Transverse colon (tissue), 4 donors: ENCODE measurements around the gene SRPX2. TPM values are rescaled to one million over a fixed set of nuclear protein-coding genes. Genes with fewer than 3 reads are reported as not detected.

Experiments used
- DNase-seq: peaks from one replicate; pipeline ENCODE4 v3.0.0-alpha.2; 2019
- H3K27ac ChIP-seq, 4 donors: fragments of 200-600 bp; sonication (generic); 2 replicates each; pipeline ENCODE4 v1.5.1; 2016 to 2018; ENCODE audit warnings: inconsistent platforms in 4 of 4
- H3K27me3 ChIP-seq: fragments of 200-600 bp; sonication (generic); 2 replicates; pipeline ENCODE4 v1.5.1; 2017; ENCODE audit warnings: inconsistent platforms
- H3K36me3 ChIP-seq, 4 donors: fragments of 200-600 bp; sonication (generic); 2 replicates each; pipeline ENCODE4 v1.5.1; 2017 to 2019; ENCODE audit warnings: inconsistent platforms in 4 of 4
- H3K4me1 ChIP-seq, 4 donors: fragments of 200-600 bp; sonication (generic); 2 replicates each; pipeline ENCODE4 v1.5.1; 2017 to 2020; ENCODE audit warnings: inconsistent platforms in 4 of 4
- H3K4me3 ChIP-seq, 4 donors: fragments of 200-600 bp; sonication (generic); 1 replicate in 1 of 4; 2 replicates in 3 of 4; pipeline versions ENCODE4 v1.5.1 to v1.6.1; 2017 to 2019; ENCODE audit warnings: inconsistent platforms in 4 of 4
- H3K9me3 ChIP-seq, 2 donors: fragments of 200-600 bp; sonication (generic); 2 replicates each; pipeline ENCODE4 v1.5.1; 2017 to 2019; ENCODE audit warnings: inconsistent platforms in 2 of 2
- CTCF ChIP-seq, 5 experiments: fragments of 200-600 bp in 3 of 5; fragments of 450-650 bp in 2 of 5; sonication (generic) in 3 of 5; IDR thresholded peaks; 1 replicate in 2 of 5; 2 replicates in 3 of 5; pipeline ENCODE4 v1.5.1; 2016 to 2017; ENCODE audit warnings: antibody characterized with exemption in 5 of 5, inconsistent platforms in 3 of 5, mild to moderate bottlenecking in 2 of 5, moderate library complexity in 1 of 5
- EP300 ChIP-seq: sonication (generic); formaldehyde crosslinking; IDR thresholded peaks from one replicate; pipeline ENCODE4 v1.6.1; 2017; ENCODE audit warnings: antibody characterized with exemption, low read depth
- POLR2A ChIP-seq: fragments of 450-650 bp; IDR thresholded peaks from one replicate; pipeline ENCODE4 v1.6.1; 2016; ENCODE audit warnings: antibody characterized with exemption, mild to moderate bottlenecking, moderate library complexity
- POLR2AphosphoS5 ChIP-seq, 3 donors: sonication (generic); formaldehyde crosslinking; IDR thresholded peaks; one replicate each; pipeline ENCODE4 v1.6.1; 2016; ENCODE audit warnings: antibody characterized with exemption in 3 of 3
- WGBS, 2 donors: methylation state at CpG; one replicate each; pipeline ENCODE4 v1.1.5; 2018; ENCODE audit warnings: low coverage in 1 of 2; 5-methylcytosine and 5-hydroxymethylcytosine counted together
- in situ Hi-C, 4 donors: fragments of 200-750 bp; cut with MboI; loops; one replicate each; pipeline versions ENCODE4 v1.15.0 to v1.15.1; 2017; ENCODE audit warnings: low sequenced_read_pairs in 3 of 4, low pct_ligation_motif_present in 1 of 4, low pct_unique_long_range_greater_than_20kb in 1 of 4
- intact Hi-C: fragments of 100-400 bp; cut with DNase I; formaldehyde crosslinking; loops from one replicate; pipeline ENCODE4 v1.15.1; 2023; ENCODE audit warnings: low total_unique reads
- total RNA-seq, 4 donors: library from RNA; depleted of rRNA; stranded (reverse); fragments of >200 nt; gene quantifications; one replicate each; pipeline ENCODE4 v1.1.0, GENCODE V29; 2016

SRPX2 gene
- total RNA-seq, 4 donors from 2014 or later = 9.3 to 72.2 (median 13.1) TPM

- Histone ChIP-seq H3K4me1 (peaks cover 0 to 8% (median 0%) of the 10 kb centered on the region in 4 donors), H3K27ac (no peak overlapping the region), H3K4me3 (no peak overlapping the region), H3K9me3 (no peaks in the 10 kb centered on the region), H3K36me3 (no peaks in the 10 kb centered on the region), H3K27me3 (no peaks in the 10 kb centered on the region)
- in situ Hi-C loops (loop anchor here in 2 of 4 donors (25.0 kb wide), 1 partner anchor 88 kb away; no protein-coding TSS in a partner anchor), intact Hi-C loops (no loop called here)
- no peak for TF ChIP-seq POLR2A
- TF ChIP-seq CTCF (IDR thresholded peaks at IDR 0.05) = no peak
- TF ChIP-seq POLR2AphosphoS5 (IDR thresholded peaks at IDR 0.05) = no peak
- no peak for TF ChIP-seq EP300
- DNase-seq = no peak
- 0 to 29% methylated on average over 1 of the region's 1 CpG for WGBS, 2 donors
Observed at GRCh38 chrX:100600758-100601157, 43.2 kb upstream of the SRPX2 start.

- no peaks in the 10 kb centered on the region for H3K9me3 ChIP-seq
- DNase-seq = no peak
- no peaks in the 10 kb centered on the region for H3K27me3 ChIP-seq
- in situ Hi-C loops = loop anchor here in 2 of 4 donors (25.0 kb wide), 1 partner anchor 94 kb away; no protein-coding TSS in a partner anchor
- TF ChIP-seq EP300 (no peak), POLR2AphosphoS5 (IDR thresholded peaks at IDR 0.05) (no peak)
- no peaks in the 10 kb centered on the region for H3K4me1 ChIP-seq
- intact Hi-C loops = no loop called here
- WGBS, 2 donors = 50 to 56% methylated on average over 1 of the region's 1 CpG
- no peak overlapping the region for H3K27ac ChIP-seq
- H3K4me3 ChIP-seq = no peak overlapping the region
- H3K36me3 ChIP-seq = no peaks in the 10 kb centered on the region
Observed at GRCh38 chrX:100606753-100607152, 37.2 kb upstream of the SRPX2 start.

- H3K27me3 ChIP-seq = no peaks in the 10 kb centered on the region
- WGBS, 2 donors = 10% methylated on average over 1 of the region's 1 CpG; no CpG with 5 or more reads in 1 of the 2 donors
- no peak overlapping the region for H3K4me3 ChIP-seq
- no peak for DNase-seq
- no peaks in the 10 kb centered on the region for H3K9me3 ChIP-seq
- H3K27ac ChIP-seq = no peak overlapping the region
- intact Hi-C loops = no loop called here
- no peak for TF ChIP-seq POLR2A
- peak; percentile 5 to 28 (median 19) for TF ChIP-seq CTCF (IDR thresholded peaks at IDR 0.05)
- TF ChIP-seq POLR2AphosphoS5 (IDR thresholded peaks at IDR 0.05) = no peak
- no peak for TF ChIP-seq EP300
- no peaks in the 10 kb centered on the region for H3K4me1 ChIP-seq
- in situ Hi-C loops = loop anchor here in 2 of 4 donors (25.0 kb wide), 1 partner anchor 97 kb away; no protein-coding TSS in a partner anchor
- H3K36me3 ChIP-seq = no peaks in the 10 kb centered on the region
Observed at GRCh38 chrX:100609591-100609990, 34.4 kb upstream of the SRPX2 start.

- Histone ChIP-seq H3K36me3 (no peaks in the 10 kb centered on the region), H3K4me1 (no peaks in the 10 kb centered on the region), H3K9me3 (no peaks in the 10 kb centered on the region), H3K27me3 (no peaks in the 10 kb centered on the region), H3K27ac (no peak overlapping the region), H3K4me3 (no peak overlapping the region)
- TF ChIP-seq CTCF (IDR thresholded peaks at IDR 0.05) (no peak), POLR2A (no peak), POLR2AphosphoS5 (IDR thresholded peaks at IDR 0.05) (no peak), EP300 (no peak)
- intact Hi-C loops = no loop called here
- 78 to 83% methylated on average over 1 to 5 of the region's 5 CpGs for WGBS, 2 donors
- in situ Hi-C loops = loop anchor here in 2 of 4 donors (25.0 kb wide), 1 partner anchor 100 kb away; no protein-coding TSS in a partner anchor
- no peak for DNase-seq
Observed at GRCh38 chrX:100611951-100612350, 32.0 kb upstream of the SRPX2 start.

- peak; percentile 18 to 40 (median 34) for TF ChIP-seq CTCF (IDR thresholded peaks at IDR 0.05)
- TF ChIP-seq POLR2A = no peak
- no peak for TF ChIP-seq EP300
- Histone ChIP-seq H3K9me3 (no peaks in the 10 kb centered on the region), H3K27me3 (no peaks in the 10 kb centered on the region), H3K4me3 (no peak overlapping the region), H3K27ac (no peak overlapping the region), H3K4me1 (no peaks in the 10 kb centered on the region), H3K36me3 (no peaks in the 10 kb centered on the region)
- intact Hi-C loops (no loop called here), in situ Hi-C loops (loop anchor here in 2 of 4 donors (25.0 kb wide), 1 partner anchor 103 kb away; no protein-coding TSS in a partner anchor)
- DNase-seq = peak; percentile 18
- 22% methylated on average over 3 of the region's 3 CpGs; no CpG with 5 or more reads in 1 of the 2 donors for WGBS, 2 donors
Observed at GRCh38 chrX:100615005-100615404, 29.0 kb upstream of the SRPX2 start.
